Lung microvascular endothelial cell (primary cell): ENCODE data around the gene AK5. TPM values are rescaled to one million over a fixed set of nuclear protein-coding genes. Genes with fewer than 3 reads are reported as not detected.
"Not testable (repeated sequence)": the region's sequence is repeated elsewhere in the genome, so short reads cannot be mapped to it uniquely, and the experiment has no call there.

Experiments used
- DNase-seq, 2 donors: peaks; one replicate each; pipeline versions ENCODE4 v3.0.0 to v3.0.0-alpha.2; 2010; ENCODE audit warnings: low read depth in 2 of 2
- total RNA-seq: library from RNA; depleted of rRNA; stranded (reverse); fragments of >200 nt; gene quantifications from 2 replicates; pipeline ENCODE4 v1.2.1, GENCODE V29; 2014

The AK5 gene
- total RNA-seq, 1 donor from 2014 or later = 21.2 TPM

DNA sequence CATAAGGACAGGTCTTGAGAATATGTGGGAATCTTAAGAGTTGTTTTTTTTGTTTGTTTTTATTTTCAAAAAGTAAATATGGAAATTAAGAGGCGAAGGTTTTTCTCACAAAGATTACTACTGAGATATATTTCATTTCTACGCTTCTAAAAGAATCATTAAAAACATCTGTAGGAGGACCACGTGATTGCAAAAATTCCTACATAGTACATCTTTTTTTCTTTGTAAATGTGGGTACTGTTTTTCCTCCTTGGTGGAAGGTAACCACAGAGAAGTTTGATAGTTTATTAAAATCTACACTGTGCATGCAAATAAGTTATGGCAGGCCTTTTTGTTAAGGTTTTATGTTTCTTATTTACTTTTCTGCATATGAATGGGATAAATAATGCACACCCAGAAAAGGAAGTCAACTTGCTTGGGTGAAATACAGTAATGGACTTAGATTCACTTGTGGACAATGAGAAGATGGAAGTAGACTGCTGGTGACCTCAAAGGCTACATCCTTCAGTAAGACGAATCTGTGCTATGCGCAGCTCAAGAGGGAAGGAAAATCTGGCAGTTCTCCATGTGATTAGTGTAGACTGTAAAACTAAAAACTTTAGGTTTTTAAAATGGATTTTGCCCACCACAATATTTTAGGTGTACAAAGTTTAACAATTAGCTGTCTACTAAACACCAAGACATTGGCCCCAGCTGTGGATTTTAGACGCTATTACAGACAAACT lies 2.0 kb downstream of the AK5 start:
- DNase-seq = peak in 1 of 2 donors; percentile 18

DNA sequence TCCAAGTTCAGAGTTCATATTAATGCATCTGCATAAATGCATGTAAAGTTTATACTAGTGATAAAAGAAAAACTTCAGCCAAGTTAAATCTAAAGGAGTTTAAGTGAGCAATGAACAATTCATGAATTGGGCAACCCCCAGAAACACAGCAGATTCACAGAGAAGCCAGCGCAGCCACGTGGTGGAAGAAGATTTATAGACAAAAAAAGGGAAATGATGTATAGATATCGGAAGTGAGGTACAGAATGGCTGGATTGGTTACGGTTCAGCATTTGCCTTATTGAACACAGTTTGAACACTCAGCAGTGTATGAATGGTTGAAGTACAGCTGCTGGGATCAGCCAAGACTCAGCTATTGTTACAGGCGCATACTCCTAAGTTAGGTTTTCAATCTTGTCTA lies 5.7 kb downstream of the AK5 start:
- no peak for DNase-seq

DNA sequence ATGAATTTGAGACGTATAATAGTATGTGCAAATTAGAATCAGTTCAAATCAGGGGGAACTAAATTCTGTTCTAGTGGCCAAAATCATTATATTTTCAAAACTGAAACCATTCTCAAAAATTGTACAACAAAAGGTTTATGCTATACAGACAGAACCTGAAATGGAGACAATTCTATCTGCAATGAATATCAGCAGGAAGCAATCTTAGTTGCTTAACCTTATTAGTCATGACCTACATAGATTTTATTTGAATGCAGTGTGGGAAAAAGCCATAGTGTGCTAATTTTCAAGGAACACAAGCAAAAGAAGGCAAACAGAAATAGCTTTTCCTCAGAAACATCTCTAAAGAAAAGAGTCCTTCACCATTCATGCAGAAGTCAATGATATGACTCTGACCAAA lies 6.5 kb downstream of the AK5 start:
- DNase-seq = peak; percentile 20 to 55

DNA sequence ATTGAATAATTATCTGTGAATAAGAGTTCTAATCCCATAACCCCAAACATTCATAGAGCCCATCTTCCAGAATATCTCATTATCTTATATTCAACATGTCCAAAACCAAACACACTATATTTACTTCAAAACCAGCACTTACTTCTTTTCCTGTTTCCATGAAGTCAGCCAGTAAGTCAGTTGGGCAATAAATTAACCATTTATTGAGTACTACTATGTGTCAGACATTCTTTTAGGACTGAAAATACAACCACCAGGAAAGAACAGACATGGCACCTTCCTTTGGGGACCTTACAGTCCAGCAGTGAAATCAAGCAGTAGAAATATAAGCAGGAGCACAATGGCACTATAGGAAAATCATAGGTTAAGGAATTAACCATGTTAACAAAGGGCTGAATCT lies 8.8 kb downstream of the AK5 start:
- DNase-seq = no peak

DNA sequence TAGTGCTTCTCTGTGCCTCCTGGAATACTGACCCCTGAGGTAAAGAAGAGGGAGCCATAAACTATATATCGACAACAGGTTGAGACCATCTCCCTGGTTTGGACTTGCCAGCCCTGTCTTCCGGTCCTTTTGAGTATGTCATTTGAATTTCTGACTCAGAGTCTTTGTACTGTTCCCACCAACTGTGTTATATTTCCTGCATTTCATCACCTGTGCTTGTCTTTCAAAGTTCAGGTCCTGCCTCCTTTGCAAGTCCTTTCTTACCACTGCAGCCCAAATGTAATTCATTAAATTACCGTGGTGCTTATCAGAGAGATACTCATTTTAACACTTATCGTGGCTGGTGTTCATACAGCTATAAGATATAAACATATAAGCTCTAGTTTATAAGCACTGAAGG lies 10.7 kb downstream of the AK5 start:
- no peak for DNase-seq

DNA sequence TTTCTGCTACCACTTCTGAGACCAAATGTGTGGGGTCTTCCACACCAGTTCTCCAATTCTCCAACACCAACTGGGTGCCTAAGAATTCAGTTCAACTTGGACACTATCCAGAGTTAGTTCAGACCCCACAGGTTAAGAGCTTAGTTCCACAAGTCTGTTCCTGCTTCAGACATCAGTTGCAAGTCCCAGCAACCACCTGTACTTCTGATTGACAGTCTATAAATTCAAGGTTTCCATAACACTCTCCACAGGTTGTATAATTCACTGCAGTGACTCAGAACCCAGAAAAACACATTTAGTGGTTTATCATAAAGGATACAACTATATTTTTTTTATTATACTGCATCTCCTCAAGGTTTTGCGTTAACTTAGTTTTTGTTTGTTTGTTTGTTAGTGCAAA lies 18.7 kb downstream of the AK5 start:
- no peak for DNase-seq

DNA sequence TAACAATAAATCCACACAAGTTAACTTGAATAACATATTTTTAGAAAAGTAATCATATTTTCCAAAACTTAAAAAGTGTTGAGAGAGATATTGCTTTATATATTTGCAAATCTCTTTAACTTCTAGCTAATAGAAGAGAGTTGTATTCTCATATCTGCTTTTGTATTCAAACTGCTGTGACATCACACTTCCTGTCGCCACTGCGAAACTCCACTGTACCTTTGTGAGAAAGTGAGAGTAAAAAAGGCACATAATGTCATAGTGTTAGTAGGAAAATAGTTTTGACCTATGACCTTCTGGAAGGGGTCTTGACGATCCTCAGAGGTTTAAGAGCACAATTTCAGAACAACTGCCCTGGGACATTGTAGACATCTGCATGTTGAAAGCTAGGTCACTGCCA lies 21.6 kb downstream of the AK5 start:
- peak in 1 of 2 donors; percentile 59 for DNase-seq

DNA sequence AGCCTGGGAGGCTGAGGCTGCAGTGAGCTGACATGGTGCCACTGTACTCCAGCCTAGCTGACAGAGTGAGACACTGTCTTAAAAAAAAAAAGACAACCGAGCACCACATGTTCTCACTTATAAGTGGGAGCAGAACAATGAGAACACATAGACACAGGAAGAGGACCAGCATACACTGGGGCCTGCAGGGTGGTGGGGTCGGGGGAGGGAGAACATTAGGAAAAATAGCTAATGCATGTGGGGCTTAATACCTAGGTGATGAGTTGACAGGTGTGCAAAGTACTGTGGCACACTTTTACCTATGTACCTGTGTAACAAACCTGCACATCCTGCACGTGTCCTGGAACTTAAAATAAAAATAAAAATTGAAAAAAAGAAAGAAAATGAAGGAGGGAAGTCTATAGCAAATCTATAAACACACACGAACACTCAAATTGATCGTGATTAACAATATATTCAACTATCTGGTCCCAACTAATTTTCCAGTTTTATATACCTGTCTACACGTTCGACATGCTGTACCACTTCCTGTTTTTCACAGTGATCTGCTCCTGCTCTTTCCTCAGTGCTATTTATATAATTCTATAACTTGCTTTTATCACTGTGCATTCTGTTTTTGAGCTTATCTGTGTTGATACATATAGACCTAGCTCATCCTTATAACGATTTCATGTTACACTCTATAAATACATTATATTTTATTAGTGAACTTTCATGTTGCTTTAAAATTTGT lies 27.2 kb downstream of the AK5 start:
- peak in 1 of 2 donors; percentile 36 for DNase-seq

DNA sequence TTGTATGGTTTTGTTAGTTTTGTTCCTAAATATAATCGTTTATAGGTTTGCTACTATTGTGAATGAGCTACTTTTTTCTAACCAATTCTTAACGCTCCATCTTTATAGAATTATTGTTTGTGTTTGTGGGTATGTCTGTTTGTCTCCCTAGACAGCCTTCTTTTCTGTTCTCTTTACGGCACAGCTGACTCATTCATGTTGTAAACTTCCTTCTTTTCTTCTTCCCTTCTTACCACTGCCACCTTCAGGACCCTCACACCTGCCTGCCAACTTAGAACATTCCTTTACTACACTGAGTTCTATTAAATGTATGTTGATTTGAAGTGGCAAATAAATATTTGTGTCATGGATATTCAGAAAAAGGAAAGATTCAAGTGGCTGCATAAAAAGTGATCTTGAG lies 29.1 kb downstream of the AK5 start:
- DNase-seq = peak in 1 of 2 donors; percentile 5

DNA sequence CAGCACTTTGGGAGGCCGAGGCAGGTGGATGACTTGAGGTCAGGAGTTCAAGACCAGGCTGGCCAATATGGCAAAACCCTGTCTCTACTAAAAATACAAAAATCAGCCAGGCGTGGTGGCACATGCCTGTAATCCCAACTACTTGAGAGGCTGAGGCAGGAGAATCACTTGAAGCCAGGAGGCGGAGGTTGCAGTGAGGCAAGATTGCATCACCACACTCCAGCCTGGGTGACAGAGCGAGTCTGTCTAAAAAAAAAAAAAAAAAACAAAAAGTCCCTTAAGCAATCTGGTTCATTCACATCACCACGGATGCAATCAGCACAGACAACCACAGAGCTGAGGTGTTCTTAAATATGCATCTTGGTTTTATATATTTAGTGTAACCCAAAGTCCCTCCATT lies 30.5 kb downstream of the AK5 start:
- DNase-seq = not testable (repeated sequence)

DNA sequence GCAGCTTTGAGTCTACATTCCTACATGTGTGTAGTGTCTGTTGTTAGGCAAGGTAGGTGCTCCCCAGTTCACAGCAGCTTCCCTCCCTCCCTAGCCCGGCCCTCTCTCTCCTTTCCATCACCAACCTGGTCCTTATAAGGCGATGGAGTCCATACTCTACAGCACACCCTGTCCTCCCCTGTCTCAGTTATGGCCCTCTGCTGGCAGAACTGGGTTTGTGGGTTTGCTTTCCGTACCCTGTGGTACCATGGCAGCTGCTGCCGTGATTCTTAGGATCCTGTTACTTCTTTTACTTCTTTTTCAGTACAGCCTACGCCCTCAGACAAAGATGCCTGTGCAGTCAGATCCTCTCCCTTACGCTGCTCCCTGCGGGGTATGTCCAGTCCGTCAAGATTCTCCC lies 31.7 kb downstream of the AK5 start:
- peak; percentile 41 to 44 for DNase-seq

DNA sequence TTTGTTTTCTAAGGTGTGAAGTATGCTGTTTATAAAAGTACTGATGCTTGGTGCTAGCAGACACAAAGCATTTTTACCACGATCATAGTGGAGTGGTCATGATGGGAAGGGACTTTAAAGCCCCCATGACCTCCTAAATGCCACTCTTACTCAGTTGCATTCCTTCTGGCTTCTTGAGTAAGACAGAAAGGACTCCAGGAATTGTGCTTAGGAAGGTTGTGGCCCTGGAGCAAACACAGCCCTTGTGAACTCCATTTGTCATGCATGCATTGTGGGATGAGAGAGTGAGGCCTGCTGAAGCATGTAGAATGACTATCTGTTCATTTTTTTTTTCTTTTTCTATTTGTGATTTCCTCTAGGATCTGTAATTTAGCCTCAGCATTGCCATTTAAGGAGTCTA lies 34.2 kb downstream of the AK5 start:
- DNase-seq = no peak

DNA sequence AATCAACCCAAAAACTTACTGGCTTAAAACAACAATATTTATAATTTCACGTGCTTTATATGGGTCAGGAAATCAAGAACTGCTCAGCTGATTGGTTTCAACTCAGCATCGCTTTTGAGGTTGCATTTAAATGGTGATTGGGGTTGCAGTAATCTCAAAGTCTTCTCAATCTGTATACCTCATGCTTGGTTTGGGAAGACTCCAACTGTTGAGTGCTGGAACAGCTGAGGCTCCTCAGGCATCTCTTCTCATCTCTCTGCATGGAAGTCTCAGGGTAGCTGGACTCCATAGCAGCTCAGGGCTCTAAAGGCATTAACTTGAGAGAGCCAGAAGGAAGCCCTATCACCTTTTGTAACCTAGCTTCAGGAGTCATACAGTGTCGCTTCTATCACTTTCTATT lies 35.1 kb downstream of the AK5 start:
- DNase-seq = no peak

DNA sequence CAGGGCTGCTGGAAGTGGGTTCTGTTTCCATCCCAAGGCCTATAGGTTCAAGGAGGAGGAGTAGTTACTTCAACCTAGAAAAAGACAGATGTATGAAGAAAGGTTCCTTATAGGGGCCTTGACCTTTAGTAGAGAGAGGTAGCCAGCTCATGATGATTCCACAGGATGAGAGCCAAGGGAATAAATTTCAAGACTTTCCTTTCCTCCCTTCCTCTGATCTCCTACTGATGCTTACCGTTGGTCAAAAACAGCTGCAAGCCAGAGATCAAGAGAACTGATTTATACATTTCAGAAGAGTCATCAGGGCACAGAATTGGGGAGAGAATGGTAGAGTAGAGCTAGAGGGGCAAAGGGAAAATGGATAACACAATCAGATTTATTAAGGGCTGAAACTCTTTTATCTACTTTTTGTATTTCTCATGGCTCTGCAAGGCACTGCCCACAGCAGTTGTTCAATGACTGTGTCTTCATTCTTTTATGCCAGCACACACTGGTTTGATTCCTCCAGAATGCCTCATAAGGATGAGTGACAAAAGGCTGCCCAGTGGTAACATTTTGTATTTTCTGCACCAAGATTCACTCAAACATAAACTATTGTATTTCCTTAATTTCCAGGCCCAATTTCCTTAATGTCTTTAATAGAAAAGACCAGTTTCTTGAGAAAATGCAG lies 37.4 kb downstream of the AK5 start:
- no peak for DNase-seq

DNA sequence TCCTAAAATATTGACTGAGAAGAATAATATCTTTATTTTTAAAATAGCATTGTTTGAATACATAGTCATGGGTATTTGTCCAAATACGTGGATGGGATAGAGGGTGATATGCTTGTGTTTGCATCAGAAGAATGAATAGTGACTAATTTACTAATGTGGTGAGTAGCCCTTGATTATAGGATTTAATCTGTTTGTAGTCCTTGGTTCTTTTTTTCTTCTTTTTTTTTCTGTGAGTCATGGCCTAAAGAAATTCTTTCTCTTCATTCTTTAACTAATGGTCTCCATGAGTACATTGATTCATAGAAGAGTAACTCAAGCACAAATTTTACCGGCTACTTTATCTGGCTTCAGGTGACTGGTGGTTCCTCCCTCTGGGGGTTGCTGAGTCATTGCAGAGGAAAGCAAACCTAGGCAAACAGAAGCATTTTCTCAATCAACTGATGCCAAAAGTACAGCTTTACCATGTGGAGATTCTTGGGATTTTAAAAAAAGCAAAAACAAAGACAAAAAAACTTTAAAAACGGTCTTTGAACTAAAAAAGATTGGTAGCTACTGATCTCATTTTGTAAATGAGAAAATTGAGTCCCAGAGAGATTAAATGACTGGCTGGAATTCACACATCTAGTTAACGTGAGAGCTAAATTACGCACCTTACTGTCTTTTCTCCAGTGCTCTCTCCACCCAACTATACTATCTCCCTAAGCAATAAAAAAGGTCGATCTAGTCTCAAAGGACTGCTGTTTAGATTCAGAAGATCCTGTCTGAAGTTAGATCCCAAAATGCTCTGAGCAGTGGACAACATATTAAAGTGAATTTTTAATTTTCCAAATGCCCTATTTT lies 40.5 kb downstream of the AK5 start:
- peak; percentile 18 to 59 for DNase-seq

DNA sequence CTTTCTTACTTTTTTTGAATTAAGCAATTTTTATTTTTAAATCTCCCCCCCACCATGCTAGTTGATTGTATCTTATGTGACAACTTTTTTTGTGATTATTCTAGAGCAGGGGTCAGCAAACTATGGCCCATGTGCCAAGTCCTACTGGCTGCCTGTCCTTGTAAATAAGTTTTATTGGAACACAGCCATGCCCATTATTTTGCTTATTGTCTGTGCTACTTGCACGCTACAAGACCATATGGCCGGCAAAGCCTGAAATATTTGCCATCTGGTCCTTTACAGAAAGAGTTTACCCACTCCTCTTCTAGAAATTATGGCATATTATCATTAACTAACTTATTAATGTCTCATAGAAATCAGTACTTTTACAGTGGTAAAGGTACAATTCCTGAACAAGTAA lies 51.7 kb downstream of the AK5 start:
- peak in 1 of 2 donors; percentile 19 for DNase-seq

DNA sequence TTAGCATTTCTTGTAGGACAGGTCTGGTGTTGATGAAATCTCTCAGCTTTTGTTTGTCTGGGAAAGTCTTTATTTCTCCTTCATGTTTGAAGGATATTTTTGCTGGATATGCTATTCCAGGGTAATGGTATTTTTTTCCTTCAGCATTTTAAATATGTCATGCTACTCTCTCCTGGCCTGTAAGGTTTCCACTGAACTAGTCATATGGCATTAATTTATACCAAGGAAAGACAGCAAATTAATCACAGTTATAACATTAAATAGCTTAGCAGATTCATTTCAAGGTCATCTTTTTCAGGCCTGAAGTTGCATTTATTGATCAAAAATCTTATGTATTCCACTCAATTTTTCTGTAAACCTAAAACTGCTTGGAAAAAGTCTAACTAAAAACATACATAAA lies 54.9 kb downstream of the AK5 start:
- DNase-seq = no peak

DNA sequence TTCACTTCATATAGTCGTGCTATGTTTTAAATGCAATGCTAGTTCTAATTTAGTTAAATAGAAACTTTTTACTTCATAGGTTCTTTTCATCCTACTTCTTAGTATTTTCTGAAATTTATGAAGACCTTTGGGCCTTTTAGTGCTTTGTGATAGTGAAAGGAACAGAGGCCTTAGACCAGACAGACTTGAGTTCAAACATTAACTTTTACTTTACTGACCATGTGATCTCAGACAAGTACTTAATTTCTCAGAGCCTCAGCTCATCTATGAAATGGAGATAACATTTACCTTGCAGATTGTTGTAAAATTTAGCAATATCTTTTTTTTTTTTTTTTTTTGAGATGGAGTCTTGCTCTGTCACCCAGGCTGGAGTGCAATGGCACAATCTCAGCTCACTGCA lies 57.5 kb downstream of the AK5 start:
- no peak for DNase-seq

DNA sequence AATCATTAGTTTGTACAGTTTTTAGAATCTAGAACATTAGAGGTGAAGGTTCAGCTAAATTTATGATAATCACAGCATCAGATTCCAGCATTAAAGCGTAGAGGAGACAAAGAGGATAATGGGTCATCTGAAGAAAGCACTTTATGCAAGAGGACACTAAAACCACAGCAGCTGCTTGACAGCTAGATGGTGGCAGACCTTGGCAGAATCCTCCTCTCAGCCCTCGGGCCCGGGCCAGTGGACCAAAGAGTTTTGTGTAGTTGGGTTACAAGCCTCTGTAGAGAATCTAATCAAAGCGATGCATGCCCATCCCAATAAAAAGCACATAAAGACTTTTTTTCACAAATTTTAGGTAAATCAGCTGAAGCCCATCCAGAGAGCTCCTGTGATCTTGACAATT lies 59.4 kb downstream of the AK5 start:
- no peak for DNase-seq

DNA sequence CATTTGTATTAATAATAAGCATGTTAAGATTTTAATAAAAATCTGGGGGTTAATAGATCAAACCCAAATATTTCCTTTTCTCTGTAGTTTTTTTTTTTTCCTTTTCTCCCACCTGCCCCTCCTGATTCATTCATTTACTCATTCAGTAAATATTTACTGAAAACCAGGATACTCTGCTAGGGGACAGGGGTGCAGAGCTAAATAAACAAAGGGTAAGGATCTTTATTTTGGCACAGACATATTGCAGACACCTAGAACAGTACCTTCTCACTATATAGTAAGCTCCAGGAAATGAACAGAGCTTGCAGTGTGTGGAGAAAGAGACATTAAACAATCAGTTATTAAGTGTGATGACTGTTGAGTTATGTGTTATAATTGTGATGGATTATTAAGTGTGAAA lies 60.9 kb downstream of the AK5 start:
- no peak for DNase-seq

DNA sequence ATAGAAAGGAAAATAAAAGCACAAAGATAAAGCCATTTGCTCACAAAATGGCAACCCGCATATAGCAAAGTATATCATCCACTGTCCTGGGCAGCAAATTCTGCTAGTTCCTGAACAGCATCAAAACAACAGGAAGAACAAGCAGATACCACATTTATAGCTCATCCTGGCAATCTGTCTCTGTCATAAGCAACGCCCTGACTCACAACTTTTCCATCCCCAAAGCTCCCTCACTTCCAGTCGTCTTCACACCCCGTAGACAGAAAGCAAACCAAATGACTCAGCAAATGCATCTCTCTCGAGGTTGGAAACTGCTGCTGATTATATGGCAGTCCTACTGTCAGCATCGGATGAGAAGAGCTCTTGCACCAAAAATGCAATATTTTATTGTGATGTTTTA lies 65.8 kb downstream of the AK5 start:
- peak; percentile 89 to 90 for DNase-seq

DNA sequence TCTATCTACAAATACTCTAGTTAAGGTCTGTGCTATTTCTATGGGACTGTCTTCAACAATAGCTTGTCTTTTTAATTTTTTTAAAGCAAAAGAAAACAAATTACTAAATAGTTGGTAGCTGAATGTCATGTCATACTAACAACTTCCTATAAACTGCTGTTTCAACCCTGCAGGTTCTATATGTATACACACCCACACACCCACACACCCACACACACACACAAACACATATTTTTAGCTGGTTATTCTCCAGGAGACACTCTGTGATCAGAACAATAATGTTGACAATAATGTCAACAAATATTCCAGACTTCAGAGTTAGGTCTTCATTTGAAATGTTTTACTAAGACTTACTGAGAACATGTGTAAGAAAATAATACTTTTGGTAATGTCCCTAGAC lies 66.7 kb downstream of the AK5 start:
- DNase-seq = peak in 1 of 2 donors; percentile 19
